Endothelial cell of umbilical vein (primary cell): ENCODE results near the gene ZBTB12.

Source experiments
- EZH2 ChIP-seq: IDR thresholded peaks from 2 replicates; pipeline ENCODE4 v1.6.1; 2012; ENCODE audit warnings: borderline replicate concordance, low read depth, mild to moderate bottlenecking, moderate library complexity, low read length, inconsistent platforms; ENCODE audit not compliant: severe bottlenecking
- FOS ChIP-seq: IDR thresholded peaks from 2 replicates; pipeline ENCODE4 v1.6.1; 2011; ENCODE audit warnings: mild to moderate bottlenecking, low read length, moderate library complexity, borderline replicate concordance; ENCODE audit not compliant: insufficient read depth
- GATA2 ChIP-seq: IDR thresholded peaks from 2 replicates; pipeline ENCODE4 v1.7.0; 2011; ENCODE audit warnings: low read depth, mild to moderate bottlenecking, moderate library complexity, mixed read lengths, low read length; ENCODE audit not compliant: insufficient read length, insufficient read depth
- MYC ChIP-seq: IDR thresholded peaks from one replicate; pipeline ENCODE4 v1.6.1; 2011; ENCODE audit warnings: mild to moderate bottlenecking, low read depth, low read length
- POLR2A ChIP-seq: IDR thresholded peaks from 2 replicates; pipeline ENCODE4 v1.6.1; 2012; ENCODE audit warnings: low read depth, mild to moderate bottlenecking, control low read depth, low read length
- POLR2AphosphoS5 ChIP-seq: IDR thresholded peaks from 2 replicates; pipeline ENCODE4 v1.6.1; 2012; ENCODE audit warnings: low read depth, mild to moderate bottlenecking, control low read depth, low read length, moderate library complexity; ENCODE audit not compliant: insufficient read depth
- TF ChIP-seq, protein P1 (sequence below), 2 donors: IDR thresholded peaks; 1 replicate in 1 of 2; 2 replicates in 1 of 2; pipeline ENCODE4 v1.5.1; 2011; ENCODE audit warnings: low read length in 2 of 2, mild to moderate bottlenecking in 2 of 2, moderate library complexity in 2 of 2, control low read depth in 1 of 2, inconsistent platforms in 1 of 2, low read depth in 1 of 2; ENCODE audit not compliant: insufficient read depth in 1 of 2; ENCODE audit errors: extremely low read depth in 1 of 2
- TF ChIP-seq, protein P2 (sequence below): IDR thresholded peaks from 2 replicates; pipeline ENCODE4 v1.6.1; 2011; ENCODE audit not compliant: insufficient read depth, insufficient read length

DNA sequence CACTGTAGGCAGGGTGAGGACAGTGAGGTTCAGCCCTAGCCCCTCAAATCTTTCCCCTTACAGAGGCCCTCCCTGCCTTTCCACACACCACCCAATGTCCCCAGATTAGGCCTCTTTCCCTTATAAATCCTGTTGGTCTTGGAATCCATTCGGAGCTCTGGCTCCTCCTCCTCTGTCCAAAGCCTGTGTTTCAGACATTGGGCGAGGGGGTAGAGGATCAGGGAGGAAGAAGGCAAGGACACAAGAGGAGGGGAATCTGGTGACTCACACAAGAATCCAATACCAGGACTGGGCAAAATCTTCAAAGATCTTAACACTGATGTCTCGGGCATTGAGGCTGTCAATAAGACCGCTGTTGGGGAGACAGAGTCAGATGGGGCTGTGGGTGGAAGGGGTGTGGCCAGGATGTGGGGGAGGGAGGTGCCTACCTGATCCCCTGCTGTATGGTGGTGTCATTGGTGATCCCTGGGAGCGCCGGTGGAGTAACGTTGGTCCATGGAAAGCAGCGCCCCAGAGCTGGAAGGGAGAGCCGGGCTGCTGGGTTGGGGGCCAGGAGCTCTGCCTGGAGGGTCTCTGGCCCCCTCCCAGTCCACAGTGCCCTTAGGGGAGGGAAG, 30.7 kb downstream of the ZBTB12 start:
- TF ChIP-seq, protein P1, sequence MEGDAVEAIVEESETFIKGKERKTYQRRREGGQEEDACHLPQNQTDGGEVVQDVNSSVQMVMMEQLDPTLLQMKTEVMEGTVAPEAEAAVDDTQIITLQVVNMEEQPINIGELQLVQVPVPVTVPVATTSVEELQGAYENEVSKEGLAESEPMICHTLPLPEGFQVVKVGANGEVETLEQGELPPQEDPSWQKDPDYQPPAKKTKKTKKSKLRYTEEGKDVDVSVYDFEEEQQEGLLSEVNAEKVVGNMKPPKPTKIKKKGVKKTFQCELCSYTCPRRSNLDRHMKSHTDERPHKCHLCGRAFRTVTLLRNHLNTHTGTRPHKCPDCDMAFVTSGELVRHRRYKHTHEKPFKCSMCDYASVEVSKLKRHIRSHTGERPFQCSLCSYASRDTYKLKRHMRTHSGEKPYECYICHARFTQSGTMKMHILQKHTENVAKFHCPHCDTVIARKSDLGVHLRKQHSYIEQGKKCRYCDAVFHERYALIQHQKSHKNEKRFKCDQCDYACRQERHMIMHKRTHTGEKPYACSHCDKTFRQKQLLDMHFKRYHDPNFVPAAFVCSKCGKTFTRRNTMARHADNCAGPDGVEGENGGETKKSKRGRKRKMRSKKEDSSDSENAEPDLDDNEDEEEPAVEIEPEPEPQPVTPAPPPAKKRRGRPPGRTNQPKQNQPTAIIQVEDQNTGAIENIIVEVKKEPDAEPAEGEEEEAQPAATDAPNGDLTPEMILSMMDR (IDR thresholded peaks at IDR 0.05; ENCODE audit: extremely low read depth in 1 of 2, insufficient read depth in 1 of 2, low read depth in 1 of 2, low read length in 2 of 2), result no peak
- no peak for TF ChIP-seq EZH2
- TF ChIP-seq FOS, result no peak
- no peak for TF ChIP-seq POLR2A
- TF ChIP-seq, protein P2, sequence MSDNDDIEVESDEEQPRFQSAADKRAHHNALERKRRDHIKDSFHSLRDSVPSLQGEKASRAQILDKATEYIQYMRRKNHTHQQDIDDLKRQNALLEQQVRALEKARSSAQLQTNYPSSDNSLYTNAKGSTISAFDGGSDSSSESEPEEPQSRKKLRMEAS, result no peak
- TF ChIP-seq POLR2AphosphoS5, result no peak
- TF ChIP-seq GATA2, result no peak
- TF ChIP-seq MYC, result no peak
